Measurements from ENCODE around the gene LRRC53.

GRCh38 chr1:74504933-74505512, 7.4 kb downstream of the LRRC53 start:
- no peak for TF ChIP-seq CTCF (IDR thresholded peaks at IDR 0.05; ENCODE audit: poor library complexity)
- TF ChIP-seq EZH2phosphoT487 (IDR thresholded peaks at IDR 0.05; ENCODE audit: low read depth, severe bottlenecking, unreplicated experiment) = no peak
- TF ChIP-seq EZH2 (IDR thresholded peaks at IDR 0.05; ENCODE audit: borderline replicate concordance) = no peak

All from hepatocyte (in vitro differentiated cells).